Prostate gland (tissue), 2 donors: ENCODE results near the gene OR13C2.

Experiments
- POLR2AphosphoS5 ChIP-seq: sonication (generic); formaldehyde crosslinking; IDR thresholded peaks from one replicate; pipeline ENCODE4 v1.6.1; 2017; ENCODE audit warnings: antibody characterized with exemption
- TF ChIP-seq, protein P1 (sequence below), 4 experiments: fragments of 200-600 bp in 2 of 4; fragments of 450-650 bp in 2 of 4; sonication (generic) in 2 of 4; IDR thresholded peaks; 1 replicate in 3 of 4; 2 replicates in 1 of 4; pipeline ENCODE4 v1.5.1; 2016 to 2019; ENCODE audit warnings: antibody characterized with exemption in 4 of 4, mild to moderate bottlenecking in 2 of 4, moderate library complexity in 2 of 4

DNA sequence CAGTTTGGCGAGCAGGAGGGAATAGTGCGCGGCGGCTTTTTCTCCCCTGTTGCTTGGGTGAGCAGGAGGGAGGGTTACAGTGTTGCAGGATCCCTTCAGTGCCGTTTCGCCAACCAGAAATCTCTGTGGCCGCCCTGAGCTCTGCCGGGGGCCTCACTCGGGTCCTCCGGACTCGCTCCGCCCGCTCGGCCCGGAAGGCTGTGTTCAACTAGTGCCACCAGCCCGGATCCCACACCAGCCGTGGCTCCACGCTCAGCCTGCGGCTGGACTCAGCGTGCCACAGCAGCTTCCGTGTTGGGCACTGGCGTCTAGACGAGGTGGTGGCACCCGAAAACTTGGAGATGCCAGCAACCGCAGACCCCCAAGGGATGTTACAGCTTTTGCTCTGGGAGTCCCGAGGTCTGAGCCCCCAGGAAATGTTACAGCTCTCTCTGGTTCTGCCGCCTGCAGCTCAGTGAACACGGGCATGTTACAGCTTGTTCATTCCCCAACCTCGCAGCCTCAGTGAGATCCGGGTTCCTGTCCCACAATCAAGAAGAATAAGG lies 28.6 kb upstream of the OR13C2 start:
- TF ChIP-seq, protein P1, sequence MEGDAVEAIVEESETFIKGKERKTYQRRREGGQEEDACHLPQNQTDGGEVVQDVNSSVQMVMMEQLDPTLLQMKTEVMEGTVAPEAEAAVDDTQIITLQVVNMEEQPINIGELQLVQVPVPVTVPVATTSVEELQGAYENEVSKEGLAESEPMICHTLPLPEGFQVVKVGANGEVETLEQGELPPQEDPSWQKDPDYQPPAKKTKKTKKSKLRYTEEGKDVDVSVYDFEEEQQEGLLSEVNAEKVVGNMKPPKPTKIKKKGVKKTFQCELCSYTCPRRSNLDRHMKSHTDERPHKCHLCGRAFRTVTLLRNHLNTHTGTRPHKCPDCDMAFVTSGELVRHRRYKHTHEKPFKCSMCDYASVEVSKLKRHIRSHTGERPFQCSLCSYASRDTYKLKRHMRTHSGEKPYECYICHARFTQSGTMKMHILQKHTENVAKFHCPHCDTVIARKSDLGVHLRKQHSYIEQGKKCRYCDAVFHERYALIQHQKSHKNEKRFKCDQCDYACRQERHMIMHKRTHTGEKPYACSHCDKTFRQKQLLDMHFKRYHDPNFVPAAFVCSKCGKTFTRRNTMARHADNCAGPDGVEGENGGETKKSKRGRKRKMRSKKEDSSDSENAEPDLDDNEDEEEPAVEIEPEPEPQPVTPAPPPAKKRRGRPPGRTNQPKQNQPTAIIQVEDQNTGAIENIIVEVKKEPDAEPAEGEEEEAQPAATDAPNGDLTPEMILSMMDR (IDR thresholded peaks at IDR 0.05), result no peak
- no peak for TF ChIP-seq POLR2AphosphoS5
